BE2C (cell line): ENCODE data around the gene PTPRG.

Source experiments
- DNase-seq: peaks from one replicate; pipeline ENCODE4 v3.0.0-alpha.2; 2020
- H3K27me3 ChIP-seq: fragments of 250-450 bp; sonication (Bioruptor Pico); 2 replicates; pipeline ENCODE4 v1.5.1; 2020; ENCODE audit warnings: mild to moderate bottlenecking
- H3K36me3 ChIP-seq: fragments of 250-450 bp; sonication (Bioruptor Pico); 2 replicates; pipeline ENCODE4 v1.5.1; 2020; ENCODE audit warnings: mild to moderate bottlenecking
- H3K4me1 ChIP-seq: fragments of 250-450 bp; sonication (Bioruptor Pico); 2 replicates; pipeline ENCODE4 v1.5.1; 2020
- H3K4me3 ChIP-seq: 2 replicates; pipeline ENCODE4 v1.5.1; 2011; ENCODE audit warnings: low read depth, low read length
- H3K9me3 ChIP-seq: fragments of 250-450 bp; sonication (Bioruptor Pico); 2 replicates; pipeline ENCODE4 v1.5.1; 2020
- CTCF ChIP-seq: IDR thresholded peaks from 2 replicates; pipeline ENCODE4 v1.5.1; 2012; ENCODE audit warnings: mild to moderate bottlenecking, low read depth, low read length

PTPRG gene

GRCh38 chr3:61627768-61628185, 66.4 kb downstream of the PTPRG start:
- no peak overlapping the region for H3K4me3 ChIP-seq
- TF ChIP-seq CTCF, result no peak
- no peaks in the 10 kb centered on the region for H3K9me3 ChIP-seq
- no peaks in the 10 kb centered on the region for H3K36me3 ChIP-seq
- DNase-seq, result no peak
- H3K4me1 ChIP-seq, result no peaks in the 10 kb centered on the region
- peaks cover 6% of the 10 kb centered on the region for H3K27me3 ChIP-seq

- DNase-seq, result no peak
- no peaks in the 10 kb centered on the region for H3K9me3 ChIP-seq
- no peak for TF ChIP-seq CTCF
- H3K36me3 ChIP-seq, result no peaks in the 10 kb centered on the region
- H3K4me1 ChIP-seq, result no peaks in the 10 kb centered on the region
- no peak overlapping the region for H3K4me3 ChIP-seq
- H3K27me3 ChIP-seq, result peaks cover 6% of the 10 kb centered on the region; the same call in 1 of the 2 replicates
These were observed 67.3 kb downstream of the PTPRG start for GRCh38 chr3:61628636-61629035.

GRCh38 chr3:61629442-61629841, 68.1 kb downstream of the PTPRG start:
- H3K4me3 ChIP-seq, result no peak overlapping the region
- TF ChIP-seq CTCF, result no peak
- H3K9me3 ChIP-seq, result no peaks in the 10 kb centered on the region
- H3K36me3 ChIP-seq, result no peaks in the 10 kb centered on the region
- H3K4me1 ChIP-seq, result no peaks in the 10 kb centered on the region
- no peak for DNase-seq
- H3K27me3 ChIP-seq, result peaks cover 5% of the 10 kb centered on the region; the same call in 1 of the 2 replicates

- H3K4me3 ChIP-seq, result no peak overlapping the region
- no peaks in the 10 kb centered on the region for H3K4me1 ChIP-seq
These were observed 69.9 kb downstream of the PTPRG start for GRCh38 chr3:61631108-61631769.

GRCh38 chr3:61632568-61633175, 71.3 kb downstream of the PTPRG start:
- Histone ChIP-seq H3K9me3 (no peaks in the 10 kb centered on the region), H3K27me3 (no peaks in the 10 kb centered on the region), H3K36me3 (no peaks in the 10 kb centered on the region), H3K4me1 (no peaks in the 10 kb centered on the region), H3K4me3 (no peak overlapping the region)
- DNase-seq, result no peak
- no peak for TF ChIP-seq CTCF

More at GRCh38 chr3:61631108-61631769, 69.9 kb downstream of the PTPRG start:
- no peaks in the 10 kb centered on the region for H3K9me3 ChIP-seq
- no peaks in the 10 kb centered on the region for H3K36me3 ChIP-seq
- DNase-seq, result no peak
- TF ChIP-seq CTCF, result no peak
- no peaks in the 10 kb centered on the region for H3K27me3 ChIP-seq

- no peaks in the 10 kb centered on the region for H3K9me3 ChIP-seq
- H3K4me3 ChIP-seq, result no peak overlapping the region
- TF ChIP-seq CTCF, result no peak
- H3K4me1 ChIP-seq, result no peaks in the 10 kb centered on the region
- no peaks in the 10 kb centered on the region for H3K27me3 ChIP-seq
- no peaks in the 10 kb centered on the region for H3K36me3 ChIP-seq
- no peak for DNase-seq
These were observed 73.3 kb downstream of the PTPRG start for GRCh38 chr3:61634678-61635077.
